Uterus (tissue), 2 donors: ENCODE results near the gene ACOT7.

Source experiments
- POLR2A ChIP-seq, 2 donors: fragments of 450-650 bp; IDR thresholded peaks; one replicate each; pipeline ENCODE4 v1.6.1; 2016; ENCODE audit warnings: antibody characterized with exemption in 2 of 2, mild to moderate bottlenecking in 1 of 2, moderate library complexity in 1 of 2
- TF ChIP-seq, protein P1 (sequence below), 4 experiments: fragments of 200-600 bp in 2 of 4; fragments of 450-650 bp in 2 of 4; sonication (generic) in 2 of 4; IDR thresholded peaks; one replicate each; pipeline ENCODE4 v1.5.1; 2016 to 2019; ENCODE audit warnings: antibody characterized with exemption in 4 of 4, mild to moderate bottlenecking in 2 of 4, moderate library complexity in 1 of 4

DNA sequence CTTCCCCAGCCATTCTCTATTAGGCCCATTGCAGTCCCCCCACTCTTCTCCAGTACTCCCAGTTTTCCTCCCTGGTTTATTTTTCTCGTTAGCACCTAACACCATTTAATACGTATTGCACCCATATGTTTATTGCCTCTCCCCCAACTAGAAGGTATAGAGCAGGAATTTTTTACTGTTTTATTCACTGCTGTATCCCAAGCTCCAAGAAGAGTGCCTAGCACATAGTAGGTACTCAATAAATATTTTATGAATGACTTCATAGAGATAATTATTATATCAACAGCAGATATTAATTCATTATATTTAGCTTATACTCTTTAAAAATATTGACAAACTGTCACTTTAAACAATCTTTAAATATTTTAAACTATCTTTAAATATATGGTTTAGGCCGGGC, 5.7 kb upstream of the ACOT7 start:
- no peak for TF ChIP-seq POLR2A (IDR thresholded peaks at IDR 0.05)
- TF ChIP-seq, protein P1, sequence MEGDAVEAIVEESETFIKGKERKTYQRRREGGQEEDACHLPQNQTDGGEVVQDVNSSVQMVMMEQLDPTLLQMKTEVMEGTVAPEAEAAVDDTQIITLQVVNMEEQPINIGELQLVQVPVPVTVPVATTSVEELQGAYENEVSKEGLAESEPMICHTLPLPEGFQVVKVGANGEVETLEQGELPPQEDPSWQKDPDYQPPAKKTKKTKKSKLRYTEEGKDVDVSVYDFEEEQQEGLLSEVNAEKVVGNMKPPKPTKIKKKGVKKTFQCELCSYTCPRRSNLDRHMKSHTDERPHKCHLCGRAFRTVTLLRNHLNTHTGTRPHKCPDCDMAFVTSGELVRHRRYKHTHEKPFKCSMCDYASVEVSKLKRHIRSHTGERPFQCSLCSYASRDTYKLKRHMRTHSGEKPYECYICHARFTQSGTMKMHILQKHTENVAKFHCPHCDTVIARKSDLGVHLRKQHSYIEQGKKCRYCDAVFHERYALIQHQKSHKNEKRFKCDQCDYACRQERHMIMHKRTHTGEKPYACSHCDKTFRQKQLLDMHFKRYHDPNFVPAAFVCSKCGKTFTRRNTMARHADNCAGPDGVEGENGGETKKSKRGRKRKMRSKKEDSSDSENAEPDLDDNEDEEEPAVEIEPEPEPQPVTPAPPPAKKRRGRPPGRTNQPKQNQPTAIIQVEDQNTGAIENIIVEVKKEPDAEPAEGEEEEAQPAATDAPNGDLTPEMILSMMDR (IDR thresholded peaks at IDR 0.05) = no peak
